HG03108 (cell line): Measurements from ENCODE around the gene LRP1B.
"Not testable (repeated sequence)": the region's sequence is repeated elsewhere in the genome, so short reads cannot be mapped to it uniquely, and the experiment has no call there.

Experiments
- ATAC-seq: cut with Tn5 transposase; IDR thresholded peaks from one replicate; pipeline ENCODE4 v1.9.1; 2021; ENCODE audit warnings: moderate library complexity; ENCODE audit not compliant: unreplicated experiment

LRP1B gene

DNA sequence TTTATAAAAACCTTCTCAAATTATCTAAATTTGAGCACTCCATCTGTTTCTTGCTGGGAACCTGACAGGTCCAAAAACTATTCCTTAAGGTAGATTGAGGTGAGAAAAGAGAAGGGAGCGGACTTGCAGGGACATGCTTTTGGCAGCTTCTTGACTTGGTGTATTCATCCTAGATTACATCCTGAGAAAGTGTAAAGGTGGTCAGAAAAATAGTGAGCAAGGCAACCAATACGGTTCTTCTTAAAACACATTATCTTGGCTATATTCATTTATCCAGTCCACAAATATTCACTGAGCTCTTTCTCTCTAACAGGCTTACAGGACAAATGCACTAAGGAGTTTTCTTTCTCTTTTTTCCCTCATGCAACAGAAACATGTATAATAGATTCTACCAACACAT, 230.0 kb downstream of the LRP1B start:
- ATAC-seq = no peak

- no peak for ATAC-seq
Observed at GRCh38 chr2:141899740-141900139, 231.1 kb downstream of the LRP1B start.

DNA sequence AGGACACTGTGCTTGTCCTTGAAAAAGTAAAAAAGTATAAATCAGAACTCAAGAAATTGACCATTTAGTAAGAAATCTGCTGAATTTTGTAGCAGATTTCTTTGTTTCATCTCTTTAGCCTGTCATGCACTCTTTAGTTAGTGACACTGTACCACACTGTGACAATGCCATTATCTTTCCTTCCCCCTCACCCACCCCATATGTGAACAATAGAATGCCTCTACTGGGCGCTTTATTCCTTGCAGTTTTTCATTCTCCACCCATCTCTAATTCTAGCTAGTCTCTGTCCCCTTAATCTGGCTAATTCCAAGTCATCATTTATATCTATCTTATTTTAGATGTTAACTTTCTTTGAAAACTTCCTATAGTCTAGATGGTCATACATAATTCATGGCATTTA, 241.0 kb downstream of the LRP1B start:
- no peak for ATAC-seq

DNA sequence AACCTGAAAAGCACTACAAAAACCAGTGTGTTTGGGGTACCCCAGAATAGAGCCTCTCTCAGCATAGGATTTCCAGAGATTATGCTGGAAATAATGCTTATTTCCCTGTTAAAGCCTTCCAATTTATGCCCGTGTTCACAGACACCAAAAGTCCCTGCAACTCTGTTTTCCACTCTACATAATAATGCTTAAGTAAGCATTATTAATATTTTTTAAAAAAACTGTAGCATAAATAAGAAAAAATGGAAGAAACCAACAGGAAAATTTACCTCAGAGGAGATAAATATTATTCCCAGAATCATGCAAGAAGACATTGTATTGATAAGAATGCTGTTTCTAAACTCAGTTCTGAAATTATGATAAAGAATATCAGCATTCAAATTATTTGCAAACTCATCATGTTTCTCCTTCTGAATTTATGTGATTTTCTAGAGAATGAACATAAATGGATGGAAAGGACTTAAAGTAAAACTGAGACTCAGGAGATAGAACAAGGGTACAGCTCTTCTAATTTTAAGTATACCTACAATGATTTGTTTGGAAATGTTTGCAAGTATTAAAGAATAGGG, 241.7 kb downstream of the LRP1B start:
- ATAC-seq = no peak

- ATAC-seq = no peak
Observed at GRCh38 chr2:141887363-141887762, 243.5 kb downstream of the LRP1B start.

GRCh38 chr2:141878016-141878415, 252.8 kb downstream of the LRP1B start:
- ATAC-seq = no peak

- ATAC-seq = no peak
Observed at GRCh38 chr2:141871913-141872634, 258.7 kb downstream of the LRP1B start.

GRCh38 chr2:141869572-141869971, 261.2 kb downstream of the LRP1B start:
- ATAC-seq = no peak

- ATAC-seq = no peak
Observed at GRCh38 chr2:141863964-141864363, 266.9 kb downstream of the LRP1B start.

GRCh38 chr2:141856215-141856919, 274.4 kb downstream of the LRP1B start:
- ATAC-seq = no peak

DNA sequence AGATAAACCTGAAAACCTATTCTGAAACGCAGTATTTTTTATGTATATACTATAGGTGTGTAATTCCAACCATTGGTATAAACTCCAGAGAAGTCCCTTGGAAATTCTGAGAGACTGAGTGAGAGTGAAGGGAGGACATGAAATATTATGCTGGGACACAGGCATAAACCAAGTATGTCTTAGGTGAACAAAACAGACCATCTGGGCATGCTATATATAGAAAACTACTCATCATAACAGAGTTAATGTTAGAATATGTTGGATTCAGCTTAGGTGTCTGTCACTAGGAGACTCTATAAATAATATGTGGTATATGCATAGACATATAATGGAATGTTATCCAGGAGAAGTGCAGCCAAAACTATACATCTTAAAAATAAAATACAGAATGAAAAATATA, 282.6 kb downstream of the LRP1B start:
- ATAC-seq = no peak

DNA sequence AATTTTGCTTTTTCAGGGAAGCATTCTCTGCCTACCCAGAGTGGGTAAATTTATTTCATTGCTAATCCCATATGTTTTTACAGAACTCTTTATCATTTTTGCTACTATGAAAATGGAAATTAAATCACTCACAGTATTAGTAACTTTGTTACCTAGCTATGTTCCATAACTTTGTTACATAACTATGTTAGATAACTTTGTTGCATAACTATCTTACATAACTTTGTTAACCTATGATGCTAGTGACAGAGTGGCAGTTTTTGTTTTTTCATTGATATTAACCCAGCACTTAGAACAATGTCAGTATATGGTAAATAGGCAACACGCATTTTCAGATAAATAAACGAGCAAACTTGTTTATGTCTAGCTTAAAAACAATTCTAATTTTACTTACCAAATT, 286.6 kb downstream of the LRP1B start:
- ATAC-seq = no peak

GRCh38 chr2:141835103-141835502, 295.7 kb downstream of the LRP1B start:
- no peak for ATAC-seq

GRCh38 chr2:141828761-141829160, 302.1 kb downstream of the LRP1B start:
- no peak for ATAC-seq

GRCh38 chr2:141824790-141825189, 306.0 kb downstream of the LRP1B start:
- no peak for ATAC-seq

GRCh38 chr2:141820893-141821292, 309.9 kb downstream of the LRP1B start:
- ATAC-seq = no peak

DNA sequence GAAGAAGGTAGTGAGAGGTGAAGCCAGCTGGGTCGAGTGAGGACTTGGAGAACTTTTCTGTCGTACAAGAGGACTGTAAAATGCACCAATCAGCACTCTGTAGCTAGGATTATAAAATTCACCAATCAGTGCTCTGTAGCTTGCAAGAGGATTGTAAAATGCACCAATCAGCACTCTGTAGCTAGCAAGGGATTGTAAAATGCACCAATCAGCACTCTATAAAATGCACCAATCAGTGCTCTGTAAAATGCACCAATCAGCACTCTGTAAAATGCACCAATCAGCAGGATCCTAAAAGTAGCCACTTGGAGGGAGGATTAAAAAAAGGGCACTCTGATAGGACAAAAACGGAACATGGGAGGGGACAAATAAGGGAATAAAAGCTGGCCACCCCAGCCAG, 315.5 kb downstream of the LRP1B start:
- ATAC-seq = not testable (repeated sequence)

GRCh38 chr2:141814150-141814549, 316.7 kb downstream of the LRP1B start:
- no peak for ATAC-seq

GRCh38 chr2:141810148-141810547, 320.7 kb downstream of the LRP1B start:
- ATAC-seq = no peak

- peak; percentile 42 for ATAC-seq
Observed at GRCh38 chr2:141806090-141806489, 324.7 kb downstream of the LRP1B start.

GRCh38 chr2:141805302-141805701, 325.5 kb downstream of the LRP1B start:
- ATAC-seq = no peak

DNA sequence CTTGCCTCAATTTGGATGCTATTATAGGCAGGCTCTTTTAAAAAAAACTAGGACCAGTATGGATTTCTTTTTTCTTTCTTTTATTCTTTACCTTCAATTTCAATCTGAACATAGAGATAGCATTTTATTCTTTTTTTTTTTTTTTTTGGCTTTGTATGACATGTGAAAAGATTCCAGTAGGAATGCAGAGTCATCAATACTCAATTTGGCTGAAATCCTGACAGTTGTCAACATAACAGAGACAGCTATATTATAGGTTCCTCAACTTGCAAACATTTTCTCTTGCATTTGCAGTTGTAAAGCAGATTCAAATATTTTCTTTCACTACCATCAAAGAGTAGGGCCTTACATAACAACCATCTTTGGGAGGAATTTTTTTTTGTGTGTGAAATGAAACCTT, 334.4 kb downstream of the LRP1B start:
- no peak for ATAC-seq
